OCI-LY1 (cell line): ENCODE data around the gene ARHGEF10L.

Experiments
- H2AFZ ChIP-seq: fragments of 200-600 bp; sonication (generic), shearing (Covaris generic); 2 replicates; pipeline ENCODE4 v1.6.0; 2014; ENCODE audit warnings: antibody characterized with exemption, mild to moderate bottlenecking, low read length
- H3F3A ChIP-seq: fragments of 200-600 bp; sonication (generic), shearing (Covaris generic); 2 replicates; pipeline ENCODE4 v1.6.0; 2014; ENCODE audit warnings: mild to moderate bottlenecking, antibody characterized with exemption, low read length, moderate library complexity; ENCODE audit not compliant: insufficient read depth
- H3K27ac ChIP-seq: fragments of 200-600 bp; sonication (generic); 2 replicates; pipeline ENCODE4 v1.5.1; 2014; ENCODE audit warnings: low read length, mixed run types, mild to moderate bottlenecking, low read depth; ENCODE audit not compliant: poor library complexity, severe bottlenecking
- H3K27me3 ChIP-seq: fragments of 200-600 bp; sonication (generic); 2 replicates; pipeline ENCODE4 v1.6.0; 2014; ENCODE audit warnings: antibody characterized with exemption, mild to moderate bottlenecking, low read length, moderate library complexity; ENCODE audit not compliant: insufficient read depth
- H3K36me3 ChIP-seq: fragments of 200-600 bp; sonication (generic); 2 replicates; pipeline ENCODE4 v1.6.1; 2014; ENCODE audit warnings: mild to moderate bottlenecking, antibody characterized with exemption, low read length, moderate library complexity, mixed read lengths; ENCODE audit not compliant: insufficient read depth
- H3K4me1 ChIP-seq: fragments of 200-600 bp; sonication (generic); 2 replicates; pipeline ENCODE4 v1.5.1; 2014; ENCODE audit warnings: mild to moderate bottlenecking, low read length, moderate library complexity; ENCODE audit not compliant: insufficient read depth, severe bottlenecking
- H3K4me2 ChIP-seq: fragments of 200-600 bp; sonication (generic), shearing (Covaris generic); 2 replicates; pipeline ENCODE4 v1.6.1; 2014; ENCODE audit warnings: low read length
- H3K4me3 ChIP-seq: fragments of 200-600 bp; sonication (generic); 2 replicates; pipeline ENCODE4 v1.5.1; 2014; ENCODE audit warnings: low read length, low read depth, mild to moderate bottlenecking, mixed read lengths; ENCODE audit not compliant: poor library complexity, severe bottlenecking
- H3K79me2 ChIP-seq: fragments of 200-600 bp; shearing (Covaris generic); 2 replicates; pipeline ENCODE4 v1.6.1; 2016; ENCODE audit warnings: mixed run types, low read length, mixed read lengths; ENCODE audit not compliant: insufficient read depth
- H3K9ac ChIP-seq: fragments of 200-600 bp; sonication (generic), shearing (Covaris generic); 2 replicates; pipeline ENCODE4 v1.6.1; 2014; ENCODE audit warnings: mild to moderate bottlenecking, low read length, mixed read lengths
- H3K9me2 ChIP-seq: fragments of 200-600 bp; sonication (generic), shearing (Covaris generic); 2 replicates; pipeline ENCODE4 v1.6.1; 2014; ENCODE audit warnings: low read depth, mild to moderate bottlenecking, low read length, mixed read lengths
- H3K9me3 ChIP-seq: fragments of 200-600 bp; shearing (Covaris generic); 2 replicates; pipeline ENCODE4 v1.6.1; 2014; ENCODE audit warnings: low read length, mixed read lengths
- H4K20me1 ChIP-seq: fragments of 200-600 bp; sonication (generic), shearing (Covaris generic); 2 replicates; pipeline ENCODE4 v1.6.0; 2016; ENCODE audit warnings: mild to moderate bottlenecking, low read length; ENCODE audit not compliant: insufficient read depth
- CTCF ChIP-seq: fragments of 200-600 bp; sonication (generic), shearing (Covaris generic); IDR thresholded peaks from 2 replicates; pipeline ENCODE4 v1.5.1; 2017; ENCODE audit warnings: mild to moderate bottlenecking, antibody characterized with exemption, low read length, moderate library complexity, mixed read lengths
- EZH2 ChIP-seq: fragments of 200-600 bp; sonication (generic), shearing (Covaris generic); IDR thresholded peaks from 2 replicates; pipeline ENCODE4 v1.8.0; 2017; ENCODE audit warnings: borderline replicate concordance, mixed run types, mild to moderate bottlenecking, antibody characterized with exemption, low read length, moderate library complexity, mixed read lengths

The ARHGEF10L gene

GRCh38 chr1:17558541-17558940 lies 19.0 kb downstream of the ARHGEF10L start:
- H3K9me3 ChIP-seq = no peaks in the 10 kb centered on the region
- H2AFZ ChIP-seq = no peak overlapping the region
- no peaks in the 10 kb centered on the region for H3K36me3 ChIP-seq
- no peaks in the 10 kb centered on the region for H3F3A ChIP-seq
- no peak overlapping the region for H3K9ac ChIP-seq
- no peaks in the 10 kb centered on the region for H3K27me3 ChIP-seq
- no peaks in the 10 kb centered on the region for H3K4me1 ChIP-seq
- H3K79me2 ChIP-seq = no peaks in the 10 kb centered on the region
- no peak overlapping the region for H3K4me3 ChIP-seq
- H3K4me2 ChIP-seq = no peak overlapping the region
- H3K9me2 ChIP-seq = no peaks in the 10 kb centered on the region
- H4K20me1 ChIP-seq = no peaks in the 10 kb centered on the region
- no peak for TF ChIP-seq EZH2
- TF ChIP-seq CTCF = no peak
- no peak overlapping the region for H3K27ac ChIP-seq

GRCh38 chr1:17558954-17559614 lies 19.6 kb downstream of the ARHGEF10L start:
- TF ChIP-seq CTCF = no peak
- no peak for TF ChIP-seq EZH2
- Histone ChIP-seq H2AFZ (no peak overlapping the region), H3K4me1 (no peaks in the 10 kb centered on the region), H3K36me3 (no peaks in the 10 kb centered on the region), H3K9me3 (no peaks in the 10 kb centered on the region), H3K9ac (no peak overlapping the region), H3K9me2 (no peaks in the 10 kb centered on the region), H4K20me1 (no peaks in the 10 kb centered on the region), H3K4me3 (no peak overlapping the region), H3K4me2 (no peak overlapping the region), H3K27ac (no peak overlapping the region), H3K79me2 (no peaks in the 10 kb centered on the region), H3F3A (no peaks in the 10 kb centered on the region), H3K27me3 (no peaks in the 10 kb centered on the region)

- Histone ChIP-seq H3F3A (no peaks in the 10 kb centered on the region), H3K27ac (no peak overlapping the region), H3K4me1 (no peaks in the 10 kb centered on the region), H3K9me3 (no peaks in the 10 kb centered on the region), H3K27me3 (no peaks in the 10 kb centered on the region), H3K9ac (no peak overlapping the region), H3K4me3 (no peak overlapping the region), H3K36me3 (no peaks in the 10 kb centered on the region), H4K20me1 (no peaks in the 10 kb centered on the region), H3K79me2 (no peaks in the 10 kb centered on the region), H3K9me2 (no peaks in the 10 kb centered on the region), H3K4me2 (no peak overlapping the region), H2AFZ (no peak overlapping the region)
- no peak for TF ChIP-seq EZH2
- TF ChIP-seq CTCF = no peak
Measured at GRCh38 chr1:17559615-17560419, 20.3 kb downstream of the ARHGEF10L start.
